HEK293 (cell line): Measurements from ENCODE around the gene ZNF296.

ENCODE experiments used
- CTCF ChIA-PET: fragments of 350-600 bp; formaldehyde crosslinking; extraction: SDS; loops from one replicate; lab custom pipeline; 2021; ENCODE audit warnings: antibody characterized with exemption; lab: Yijun Ruan, JAX
- POLR2A ChIA-PET: fragments of 300-600 bp; formaldehyde crosslinking; extraction: SDS; loops from one replicate; lab custom pipeline; 2020; ENCODE audit warnings: antibody characterized with exemption, inconsistent platforms; lab: Yijun Ruan, JAX
- H3K27ac ChIP-seq: fragments of 200-500 bp; sonication (Bioruptor generic); 2 replicates; pipeline ENCODE4 v1.5.1; 2014; ENCODE audit warnings: low read depth, low read length, control low read depth, inconsistent platforms; ENCODE audit errors: extremely low read depth
- H3K36me3 ChIP-seq, 2 experiments: fragments of 200-500 bp in 1 of 2; sonication (Bioruptor generic) in 1 of 2; 1 replicate in 1 of 2; 2 replicates in 1 of 2; pipeline ENCODE4 v1.5.1; 2014 to 2017; ENCODE audit warnings: inconsistent platforms in 2 of 2, low read length in 2 of 2; ENCODE audit not compliant: control insufficient read depth in 2 of 2, insufficient read depth in 1 of 2
- H3K4me1 ChIP-seq: fragments of 200-500 bp; sonication (Bioruptor generic); 2 replicates; pipeline ENCODE4 v1.5.1; 2014; ENCODE audit warnings: mild to moderate bottlenecking, low read length, inconsistent platforms; ENCODE audit not compliant: control insufficient read depth, insufficient read depth
- H3K4me3 ChIP-seq: 2 replicates; pipeline ENCODE4 v1.5.1; 2011; ENCODE audit warnings: low read depth, mild to moderate bottlenecking, control low read depth, low read length, moderate library complexity
- H3K9me3 ChIP-seq: fragments of 200-500 bp; sonication (Bioruptor generic); 2 replicates; pipeline ENCODE4 v1.5.1; 2014; ENCODE audit warnings: low read depth, low read length, inconsistent platforms; ENCODE audit not compliant: control insufficient read depth, insufficient read depth
- GLI4 ChIP-seq: fragments of 450-650 bp; formaldehyde crosslinking; IDR thresholded peaks from 2 replicates; pipeline ENCODE4 v1.5.1; 2016; ENCODE audit warnings: missing biosample characterization, missing genetic modification characterization
- GLIS2 ChIP-seq: fragments of 450-650 bp; formaldehyde crosslinking; IDR thresholded peaks from 2 replicates; pipeline ENCODE4 v1.5.1; 2016; ENCODE audit warnings: missing biosample characterization, missing genetic modification characterization
- HOXA7 ChIP-seq: sonication (generic); formaldehyde crosslinking; IDR thresholded peaks from 2 replicates; pipeline ENCODE4 v1.8.1; 2022; ENCODE audit warnings: missing genetic modification reagents, borderline replicate concordance
- HOXD13 ChIP-seq: sonication (generic); formaldehyde crosslinking; IDR thresholded peaks from 2 replicates; pipeline ENCODE4 v1.8.0; 2022; ENCODE audit warnings: missing genetic modification reagents, borderline replicate concordance
- ZBTB1 ChIP-seq: fragments of 450-650 bp; formaldehyde crosslinking; IDR thresholded peaks from 2 replicates; pipeline ENCODE4 v1.5.1; 2016; ENCODE audit warnings: missing biosample characterization, missing genetic modification characterization
- ZFHX2 ChIP-seq: fragments of 450-650 bp; formaldehyde crosslinking; conservative IDR thresholded peaks from 2 replicates; pipeline ENCODE4 v1.5.1; 2016; ENCODE audit warnings: missing biosample characterization, missing genetic modification characterization
- ZIC2 ChIP-seq: fragments of 450-650 bp; formaldehyde crosslinking; IDR thresholded peaks from 2 replicates; pipeline ENCODE4 v1.5.1; 2016; ENCODE audit warnings: missing biosample characterization, missing genetic modification characterization
- ZNF112 ChIP-seq: fragments of 450-650 bp; formaldehyde crosslinking; IDR thresholded peaks from 2 replicates; pipeline ENCODE4 v1.5.0; 2017; ENCODE audit warnings: missing biosample characterization, missing genetic modification characterization
- ZNF184 ChIP-seq: fragments of 450-650 bp; IDR thresholded peaks from 2 replicates; pipeline ENCODE4 v1.5.1; 2018; ENCODE audit warnings: missing biosample characterization, mild to moderate bottlenecking, missing genetic modification characterization
- ZNF214 ChIP-seq: fragments of 450-650 bp; formaldehyde crosslinking; IDR thresholded peaks from 2 replicates; pipeline ENCODE4 v1.5.1; 2017; ENCODE audit warnings: missing biosample characterization, mild to moderate bottlenecking, missing genetic modification characterization, borderline replicate concordance
- ZNF549 ChIP-seq: fragments of 450-650 bp; IDR thresholded peaks from 2 replicates; pipeline ENCODE4 v1.5.1; 2018; ENCODE audit warnings: missing biosample characterization, missing genetic modification characterization, mild to moderate bottlenecking, inconsistent platforms, moderate library complexity
- ZNF555 ChIP-seq: fragments of 450-650 bp; formaldehyde crosslinking; conservative IDR thresholded peaks from 2 replicates; pipeline ENCODE4 v1.5.1; 2017; ENCODE audit warnings: missing biosample characterization, mild to moderate bottlenecking, missing genetic modification characterization, inconsistent platforms
- ZNF596 ChIP-seq: fragments of 450-650 bp; IDR thresholded peaks from 2 replicates; pipeline ENCODE4 v1.5.0; 2018; ENCODE audit warnings: missing biosample characterization, mild to moderate bottlenecking, missing genetic modification characterization, moderate library complexity
- ZNF600 ChIP-seq: fragments of 450-650 bp; formaldehyde crosslinking; IDR thresholded peaks from 2 replicates; pipeline ENCODE4 v1.5.1; 2016; ENCODE audit warnings: missing biosample characterization, missing genetic modification characterization
- ZNF610 ChIP-seq: fragments of 450-650 bp; formaldehyde crosslinking; IDR thresholded peaks from 2 replicates; pipeline ENCODE4 v1.5.1; 2016; ENCODE audit warnings: missing biosample characterization, missing genetic modification characterization, borderline replicate concordance
- ZNF623 ChIP-seq: fragments of 450-650 bp; formaldehyde crosslinking; IDR thresholded peaks from 2 replicates; pipeline ENCODE4 v1.5.1; 2016; ENCODE audit warnings: missing biosample characterization, missing genetic modification characterization
- ZNF624 ChIP-seq: fragments of 450-650 bp; formaldehyde crosslinking; IDR thresholded peaks from 2 replicates; pipeline ENCODE4 v1.5.1; 2017; ENCODE audit warnings: missing biosample characterization, missing genetic modification characterization
- ZNF626 ChIP-seq: fragments of 450-650 bp; sonication (Bioruptor Pico); formaldehyde crosslinking; IDR thresholded peaks from 2 replicates; pipeline ENCODE4 v1.5.1; 2018; ENCODE audit warnings: missing biosample characterization, missing genetic modification characterization, inconsistent platforms
- ZNF776 ChIP-seq: fragments of 450-650 bp; formaldehyde crosslinking; IDR thresholded peaks from 2 replicates; pipeline ENCODE4 v1.5.0; 2017; ENCODE audit warnings: missing biosample characterization, missing genetic modification characterization, borderline replicate concordance
- ZNF777 ChIP-seq: fragments of 450-650 bp; formaldehyde crosslinking; IDR thresholded peaks from 2 replicates; pipeline ENCODE4 v1.5.1; 2017; ENCODE audit warnings: missing biosample characterization, missing genetic modification characterization, borderline replicate concordance
- ZSCAN16 ChIP-seq: fragments of 450-650 bp; formaldehyde crosslinking; IDR thresholded peaks from 2 replicates; pipeline ENCODE4 v1.5.1; 2016; ENCODE audit warnings: missing biosample characterization, missing genetic modification characterization
- ZSCAN30 ChIP-seq: fragments of 450-650 bp; IDR thresholded peaks from 2 replicates; pipeline ENCODE4 v1.5.1; 2018; ENCODE audit warnings: missing biosample characterization, mild to moderate bottlenecking, missing genetic modification characterization, moderate library complexity
- TF ChIP-seq, protein P1 (sequence below): fragments of 450-650 bp; formaldehyde crosslinking; IDR thresholded peaks from 2 replicates; pipeline ENCODE4 v1.5.1; 2016; ENCODE audit warnings: missing biosample characterization, missing genetic modification characterization
- TF ChIP-seq, protein P2 (sequence below): fragments of 450-650 bp; formaldehyde crosslinking; IDR thresholded peaks from 2 replicates; pipeline ENCODE4 v1.5.1; 2016; ENCODE audit warnings: missing biosample characterization, missing genetic modification characterization, borderline replicate concordance
- TF ChIP-seq, protein P3 (sequence below): fragments of 450-650 bp; formaldehyde crosslinking; IDR thresholded peaks from 2 replicates; pipeline ENCODE4 v1.5.1; 2016; ENCODE audit warnings: missing biosample characterization, missing genetic modification characterization
- TF ChIP-seq, protein P4 (sequence below): fragments of 450-650 bp; formaldehyde crosslinking; IDR thresholded peaks from 2 replicates; pipeline ENCODE4 v1.5.1; 2016; ENCODE audit warnings: missing biosample characterization, missing genetic modification characterization

The ZNF296 gene

DNA sequence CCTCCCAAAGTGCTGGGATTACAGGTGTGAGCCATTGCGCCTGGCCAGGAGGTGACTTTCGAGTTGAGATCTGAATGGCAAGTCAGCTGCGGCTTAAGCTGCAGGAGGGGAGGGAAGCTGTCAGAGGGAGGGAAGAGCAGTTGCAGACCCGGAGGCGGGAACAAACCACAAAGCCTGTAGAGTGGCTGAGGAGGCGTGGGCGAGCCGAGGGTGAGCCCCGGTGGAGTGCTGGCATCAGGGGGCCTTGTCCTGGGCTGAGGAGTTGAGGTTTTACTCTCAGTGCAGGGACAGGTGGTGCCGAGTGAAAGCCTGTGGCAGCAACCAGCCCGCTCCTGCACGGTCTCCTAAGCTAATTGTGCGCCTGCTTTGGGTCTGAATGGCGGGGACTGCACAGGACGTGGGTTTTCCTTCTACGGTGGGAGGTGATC lies 40.9 kb upstream of the ZNF296 start (continued):
- TF ChIP-seq ZNF626 (tag by site-specific recombination), result no peak
- TF ChIP-seq ZNF184 (tag by site-specific recombination), result no peak
- no peak for TF ChIP-seq ZNF596 (tag by site-specific recombination)
- TF ChIP-seq ZNF214 (tag by site-specific recombination), result no peak
- TF ChIP-seq ZNF610 (tag by site-specific recombination), result no peak
- peak; percentile 46; the same call in 1 of the 2 replicates for TF ChIP-seq ZNF600 (tag by site-specific recombination)
- TF ChIP-seq, protein P1, sequence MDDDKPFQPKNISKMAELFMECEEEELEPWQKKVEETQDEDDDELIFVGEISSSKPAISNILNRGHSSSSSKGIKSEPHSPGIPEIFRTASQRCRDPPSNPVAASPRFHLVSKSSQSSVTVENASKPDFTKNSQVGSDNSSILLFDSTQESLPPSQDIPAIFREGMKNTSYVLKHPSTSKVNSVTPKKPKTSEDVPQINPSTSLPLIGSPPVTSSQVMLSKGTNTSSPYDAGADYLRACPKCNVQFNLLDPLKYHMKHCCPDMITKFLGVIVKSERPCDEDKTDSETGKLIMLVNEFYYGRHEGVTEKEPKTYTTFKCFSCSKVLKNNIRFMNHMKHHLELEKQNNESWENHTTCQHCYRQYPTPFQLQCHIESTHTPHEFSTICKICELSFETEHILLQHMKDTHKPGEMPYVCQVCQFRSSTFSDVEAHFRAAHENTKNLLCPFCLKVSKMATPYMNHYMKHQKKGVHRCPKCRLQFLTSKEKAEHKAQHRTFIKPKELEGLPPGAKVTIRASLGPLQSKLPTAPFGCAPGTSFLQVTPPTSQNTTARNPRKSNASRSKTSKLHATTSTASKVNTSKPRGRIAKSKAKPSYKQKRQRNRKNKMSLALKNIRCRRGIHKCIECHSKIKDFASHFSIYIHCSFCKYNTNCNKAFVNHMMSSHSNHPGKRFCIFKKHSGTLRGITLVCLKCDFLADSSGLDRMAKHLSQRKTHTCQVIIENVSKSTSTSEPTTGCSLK (tag by site-specific recombination), result no peak
- 0 out of 2 replicates have a peak, but pooled peaks have one; percentile 9 for TF ChIP-seq GLIS2 (tag by site-specific recombination)
- TF ChIP-seq HOXD13 (CRISPR knock-in tag), result no peak
- TF ChIP-seq, protein P2, sequence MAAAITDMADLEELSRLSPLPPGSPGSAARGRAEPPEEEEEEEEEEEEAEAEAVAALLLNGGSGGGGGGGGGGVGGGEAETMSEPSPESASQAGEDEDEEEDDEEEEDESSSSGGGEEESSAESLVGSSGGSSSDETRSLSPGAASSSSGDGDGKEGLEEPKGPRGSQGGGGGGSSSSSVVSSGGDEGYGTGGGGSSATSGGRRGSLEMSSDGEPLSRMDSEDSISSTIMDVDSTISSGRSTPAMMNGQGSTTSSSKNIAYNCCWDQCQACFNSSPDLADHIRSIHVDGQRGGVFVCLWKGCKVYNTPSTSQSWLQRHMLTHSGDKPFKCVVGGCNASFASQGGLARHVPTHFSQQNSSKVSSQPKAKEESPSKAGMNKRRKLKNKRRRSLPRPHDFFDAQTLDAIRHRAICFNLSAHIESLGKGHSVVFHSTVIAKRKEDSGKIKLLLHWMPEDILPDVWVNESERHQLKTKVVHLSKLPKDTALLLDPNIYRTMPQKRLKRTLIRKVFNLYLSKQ (tag by site-specific recombination), result no peak
- TF ChIP-seq, protein P3, sequence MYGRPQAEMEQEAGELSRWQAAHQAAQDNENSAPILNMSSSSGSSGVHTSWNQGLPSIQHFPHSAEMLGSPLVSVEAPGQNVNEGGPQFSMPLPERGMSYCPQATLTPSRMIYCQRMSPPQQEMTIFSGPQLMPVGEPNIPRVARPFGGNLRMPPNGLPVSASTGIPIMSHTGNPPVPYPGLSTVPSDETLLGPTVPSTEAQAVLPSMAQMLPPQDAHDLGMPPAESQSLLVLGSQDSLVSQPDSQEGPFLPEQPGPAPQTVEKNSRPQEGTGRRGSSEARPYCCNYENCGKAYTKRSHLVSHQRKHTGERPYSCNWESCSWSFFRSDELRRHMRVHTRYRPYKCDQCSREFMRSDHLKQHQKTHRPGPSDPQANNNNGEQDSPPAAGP (tag by site-specific recombination), result no peak
- no peak for TF ChIP-seq ZNF776 (tag by site-specific recombination)
- no peak for TF ChIP-seq ZSCAN16 (tag by site-specific recombination)
- no peak for TF ChIP-seq ZNF624
- no peak for TF ChIP-seq ZNF549 (tag by site-specific recombination)
- TF ChIP-seq GLI4, result no peak

DNA sequence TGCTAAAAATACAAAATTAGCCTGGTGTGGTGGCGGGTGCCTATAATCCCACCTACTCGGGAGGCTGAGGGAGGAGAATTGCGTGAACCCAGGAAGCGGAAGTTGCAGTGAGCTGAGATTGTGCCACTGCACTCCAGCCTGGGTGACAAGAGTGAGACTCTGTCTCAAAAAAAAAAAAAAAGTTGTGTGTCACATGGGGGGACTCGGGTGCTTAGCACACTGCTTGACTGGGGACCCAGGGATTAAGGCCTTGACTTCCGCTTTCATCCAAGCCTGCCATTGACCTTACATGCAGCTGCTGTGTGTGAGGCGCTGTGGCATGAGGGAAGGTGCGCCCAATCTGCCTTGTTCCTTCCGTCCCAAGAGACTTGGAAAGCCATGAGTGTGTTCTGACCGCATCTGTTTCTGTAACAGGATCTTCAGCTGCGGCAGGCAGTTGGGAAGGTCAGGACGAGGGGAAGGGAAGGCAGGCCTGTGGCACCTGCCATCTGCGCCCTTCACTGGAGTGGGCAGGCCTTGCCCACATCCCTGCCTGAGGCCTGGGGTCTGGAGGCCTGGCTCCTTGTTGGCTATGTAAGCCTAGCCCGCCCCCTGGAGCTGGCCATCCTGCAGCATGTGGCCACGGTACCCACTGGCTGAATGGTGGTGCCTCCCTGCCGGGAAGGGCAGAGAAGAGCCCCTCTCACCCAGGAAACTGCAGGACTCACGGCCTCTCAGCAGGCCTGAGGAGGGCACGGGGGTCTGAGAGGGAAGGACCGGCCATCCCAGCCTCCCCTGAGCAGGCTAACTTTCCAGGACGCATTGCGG lies 39.7 kb upstream of the ZNF296 start:
- Histone ChIP-seq H3K27ac (no peak overlapping the region), H3K4me3 (no peak overlapping the region), H3K4me1 (peaks cover 26% of the 10 kb centered on the region), H3K36me3 (no peaks in the 10 kb centered on the region; a peak in 1 of 3 replicates), H3K9me3 (no peaks in the 10 kb centered on the region)
- TF ChIP-seq ZNF112 (no peak), ZIC2 (tag by site-specific recombination) (peak; percentile 30; the same call in 1 of the 2 replicates)
- CTCF ChIA-PET, result interaction anchor here (0.5 to 1.0 kb wide), 2 partner anchors 9 to 164 kb away, joined by 3 read pairs; no protein-coding TSS in a partner anchor
- POLR2A ChIA-PET, result no interaction called here

DNA sequence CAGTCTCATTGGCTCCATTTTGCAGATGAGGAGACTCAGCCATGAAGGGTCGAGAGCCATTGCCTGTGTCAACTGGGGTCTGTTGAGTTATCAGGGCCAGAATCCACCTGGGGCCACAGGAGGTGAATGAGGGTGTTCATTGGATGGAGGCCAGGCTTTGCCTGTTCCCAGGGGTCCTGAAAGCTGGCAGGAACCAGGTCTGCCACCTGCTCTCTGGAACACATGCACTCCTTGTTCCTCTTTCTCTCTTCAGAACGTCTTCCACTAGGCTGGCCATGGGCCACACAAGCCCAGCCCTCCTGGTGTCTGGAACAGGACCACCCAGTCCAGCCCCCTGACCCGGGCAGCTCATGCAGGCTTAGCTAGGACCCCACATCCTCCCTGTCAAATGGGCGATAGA lies 37.8 kb upstream of the ZNF296 start:
- CTCF ChIA-PET, result interaction anchor here (0.7 to 3.8 kb wide), 3 partner anchors 11 to 167 kb away, joined by 3 to 14 read pairs (median 4); no protein-coding TSS in a partner anchor
- TF ChIP-seq ZSCAN30 (tag by site-specific recombination) (no peak), ZNF777 (tag by site-specific recombination) (no peak), ZNF555 (no peak), ZFHX2 (no peak), ZBTB1 (tag by site-specific recombination) (no peak), ZNF623 (no peak), HOXA7 (CRISPR knock-in tag) (no peak)
- TF ChIP-seq, protein P4, sequence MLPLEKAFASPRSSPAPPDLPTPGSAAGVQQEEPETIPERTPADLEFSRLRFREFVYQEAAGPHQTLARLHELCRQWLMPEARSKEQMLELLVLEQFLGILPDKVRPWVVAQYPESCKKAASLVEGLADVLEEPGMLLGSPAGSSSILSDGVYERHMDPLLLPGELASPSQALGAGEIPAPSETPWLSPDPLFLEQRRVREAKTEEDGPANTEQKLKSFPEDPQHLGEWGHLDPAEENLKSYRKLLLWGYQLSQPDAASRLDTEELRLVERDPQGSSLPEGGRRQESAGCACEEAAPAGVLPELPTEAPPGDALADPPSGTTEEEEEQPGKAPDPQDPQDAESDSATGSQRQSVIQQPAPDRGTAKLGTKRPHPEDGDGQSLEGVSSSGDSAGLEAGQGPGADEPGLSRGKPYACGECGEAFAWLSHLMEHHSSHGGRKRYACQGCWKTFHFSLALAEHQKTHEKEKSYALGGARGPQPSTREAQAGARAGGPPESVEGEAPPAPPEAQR (tag by site-specific recombination), result no peak
- Histone ChIP-seq H3K27ac (no peak overlapping the region), H3K36me3 (no peaks in the 10 kb centered on the region; a peak in 1 of 3 replicates), H3K9me3 (no peaks in the 10 kb centered on the region), H3K4me3 (no peak overlapping the region), H3K4me1 (peaks cover 26% of the 10 kb centered on the region)
- POLR2A ChIA-PET, result interaction anchor here (1.3 kb wide), 1 partner anchor 10 kb away, joined by 4 read pairs; no protein-coding TSS in a partner anchor
